ENCODE data around the gene LILRB3. TPM values are rescaled to one million over a fixed set of nuclear protein-coding genes. Genes with fewer than 3 reads are reported as not detected.
"Not testable (repeated sequence)": the region's sequence is repeated elsewhere in the genome, so short reads cannot be mapped to it uniquely, and the experiment has no call there.

The LILRB3 gene
- polyA plus RNA-seq, 1 donor: 3.8 TPM

DNA sequence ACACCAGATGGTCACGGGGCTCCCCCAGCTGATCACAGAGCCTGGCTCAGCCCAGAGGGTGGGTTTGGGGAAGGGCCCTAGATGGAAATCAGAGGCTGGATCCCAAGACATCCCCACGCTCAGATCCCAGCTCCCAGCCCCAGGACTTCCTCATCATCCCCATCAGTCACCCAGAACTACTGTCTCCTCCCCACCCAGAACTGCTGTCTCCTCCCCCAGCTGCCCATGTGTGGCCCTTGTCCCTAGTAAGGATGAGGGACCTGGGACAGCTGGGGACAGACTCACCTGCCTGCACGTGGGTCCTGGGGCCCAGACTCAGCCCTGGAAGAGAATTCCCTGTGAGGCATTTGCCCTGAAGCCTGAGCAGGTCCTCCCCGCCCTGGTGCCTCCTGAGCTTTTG, 19.4 kb upstream of the LILRB3 start:
- not testable (repeated sequence) for DNase-seq

DNA sequence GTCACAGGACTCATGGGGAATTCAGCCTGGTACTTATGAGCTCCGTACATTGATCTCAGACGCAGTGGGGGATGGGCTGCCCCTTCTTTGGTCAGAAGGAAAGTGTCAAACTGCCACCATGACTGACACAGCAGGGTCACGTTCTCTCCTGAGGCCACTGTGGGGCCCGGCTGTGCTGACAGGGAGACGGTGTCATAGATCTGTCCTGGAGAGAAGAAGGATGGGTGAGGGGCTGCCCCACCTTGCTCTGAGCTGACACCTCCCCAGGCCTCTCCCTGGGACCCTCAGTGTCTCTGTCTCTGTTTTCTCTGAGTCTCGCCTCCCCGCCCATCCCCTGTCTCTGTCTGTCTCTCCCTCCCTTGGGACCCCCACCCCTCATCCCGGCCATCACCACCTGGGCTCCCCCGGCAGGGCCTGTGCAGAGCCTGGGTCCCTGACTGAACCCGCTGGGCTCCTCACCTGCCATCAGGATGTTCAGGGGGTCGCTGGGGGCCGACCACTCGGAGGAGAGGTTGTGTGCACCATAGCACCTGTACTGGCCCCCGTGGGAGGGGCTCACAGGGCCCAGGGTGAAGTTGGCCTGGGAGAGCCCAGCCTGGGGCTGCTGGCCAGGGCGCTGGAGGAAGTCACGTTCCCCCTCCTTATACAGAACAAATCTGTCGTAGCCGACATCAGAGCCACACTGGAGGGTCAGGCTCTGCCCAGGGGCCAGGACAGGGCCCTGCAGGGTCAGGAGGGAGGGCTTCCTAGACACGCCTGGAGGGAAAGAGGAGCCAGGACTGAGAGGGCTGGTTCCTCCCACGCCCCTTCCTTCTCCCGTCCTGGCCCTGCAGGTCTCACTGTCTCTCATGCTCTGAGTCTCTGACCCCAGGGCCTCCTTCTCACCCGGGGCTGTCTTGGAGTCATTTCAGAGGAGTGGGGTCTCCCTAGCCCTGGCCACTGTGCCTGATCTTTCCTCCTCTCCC, 17.8 kb upstream of the LILRB3 start:
- not testable (repeated sequence) for DNase-seq

DNA sequence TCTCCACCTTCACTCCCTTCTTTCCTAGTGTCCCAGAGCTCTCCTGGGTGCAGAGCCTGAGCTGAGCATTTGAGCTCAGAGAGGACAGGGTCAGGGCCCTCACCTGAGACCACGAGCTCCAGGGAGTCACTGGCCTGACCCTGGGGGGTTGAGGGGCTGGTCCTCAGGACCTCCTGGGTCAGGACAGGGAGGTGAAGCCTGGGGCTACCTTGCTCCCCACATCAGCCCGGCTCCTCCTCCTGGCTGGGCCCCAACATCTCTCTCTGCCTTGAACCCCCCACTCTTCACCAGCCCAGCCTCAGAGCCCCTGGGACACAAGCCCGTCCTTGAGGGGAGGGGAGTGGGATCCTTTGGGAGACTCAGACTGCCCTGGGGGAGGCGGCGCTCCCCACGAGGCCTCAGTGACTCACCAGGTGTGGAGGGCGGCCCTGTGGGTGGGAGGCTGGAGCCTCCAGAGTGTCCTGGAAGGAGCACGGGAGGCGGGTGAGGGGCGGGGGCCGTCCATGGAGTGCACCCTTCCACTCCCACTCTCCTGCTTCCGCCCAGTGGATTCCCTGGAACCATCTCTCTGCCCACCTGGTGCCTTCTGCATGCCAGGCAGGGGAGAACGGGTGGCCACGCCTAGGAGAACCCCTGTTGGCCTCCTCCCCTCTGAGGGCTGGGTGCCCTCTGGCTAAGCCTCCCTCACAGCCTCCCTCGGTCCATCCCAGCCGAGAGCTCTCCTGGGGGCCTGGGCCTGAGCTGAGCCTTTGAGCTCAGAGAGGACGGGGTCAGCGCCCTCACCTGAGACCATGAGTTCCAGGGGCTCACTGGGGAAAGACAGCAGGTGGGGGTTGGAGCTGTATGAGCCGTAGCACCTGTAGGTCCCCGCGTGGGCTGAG, 16.9 kb upstream of the LILRB3 start:
- DNase-seq: not testable (repeated sequence)

DNA sequence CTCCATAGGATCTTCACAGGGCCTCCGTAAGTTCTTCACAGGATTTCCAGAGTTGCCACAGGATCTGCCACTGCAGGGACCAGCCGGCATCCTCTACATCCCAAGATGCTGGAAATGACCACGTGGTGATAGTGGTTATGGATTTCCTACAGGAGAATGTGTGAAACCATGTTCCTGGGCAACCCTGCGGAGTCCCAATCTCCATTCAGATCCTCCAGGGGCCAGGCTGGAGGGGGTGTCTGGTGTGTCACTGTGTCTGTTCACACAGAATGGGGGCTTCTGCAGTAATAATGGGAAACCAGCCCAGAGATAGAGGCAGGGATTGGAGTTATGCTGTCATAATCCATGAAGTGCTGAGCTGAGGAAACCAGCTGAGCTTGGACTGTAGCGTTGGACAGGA, 11.1 kb upstream of the LILRB3 start:
- no peak for DNase-seq

DNA sequence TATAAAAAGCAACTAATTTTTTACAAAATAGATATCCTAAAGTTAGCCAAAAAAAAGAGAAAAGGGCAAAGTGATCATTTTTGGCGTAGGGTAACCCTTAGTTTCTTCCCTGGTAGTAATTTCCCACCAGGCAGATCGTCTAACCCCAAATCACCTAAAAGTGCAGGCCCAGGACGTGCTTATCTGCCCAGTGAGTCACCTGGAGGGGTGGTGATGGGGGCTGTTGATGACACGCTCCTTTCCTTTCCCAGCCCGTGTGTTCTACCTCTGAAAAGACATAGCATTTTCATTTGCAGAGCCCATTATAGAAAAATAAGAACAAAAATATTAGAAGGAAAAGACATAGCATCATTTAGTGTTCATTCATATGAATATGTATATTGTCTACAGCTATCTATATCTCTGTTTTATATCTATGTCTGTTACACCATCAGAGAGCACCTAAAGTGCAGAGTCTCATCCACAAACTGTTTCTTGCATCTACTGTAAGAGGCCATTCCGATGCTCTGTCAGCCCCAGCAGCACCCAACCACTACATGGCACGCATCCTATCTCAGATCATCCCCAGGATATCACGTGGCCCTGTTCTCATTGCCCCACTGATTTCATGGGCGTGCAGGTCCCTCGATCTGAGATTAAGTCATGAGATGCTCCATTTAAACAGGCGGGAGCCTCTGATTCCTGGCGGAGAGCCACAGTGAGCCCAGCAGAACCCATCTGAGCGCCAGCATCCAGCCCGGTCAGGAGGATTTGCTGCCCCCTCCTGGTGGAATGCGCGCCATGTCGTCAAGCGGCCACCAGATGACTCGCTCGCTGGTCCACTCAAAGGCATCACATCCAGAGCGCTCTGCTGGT, 8.5 kb upstream of the LILRB3 start:
- DNase-seq: peak; percentile 74

DNA sequence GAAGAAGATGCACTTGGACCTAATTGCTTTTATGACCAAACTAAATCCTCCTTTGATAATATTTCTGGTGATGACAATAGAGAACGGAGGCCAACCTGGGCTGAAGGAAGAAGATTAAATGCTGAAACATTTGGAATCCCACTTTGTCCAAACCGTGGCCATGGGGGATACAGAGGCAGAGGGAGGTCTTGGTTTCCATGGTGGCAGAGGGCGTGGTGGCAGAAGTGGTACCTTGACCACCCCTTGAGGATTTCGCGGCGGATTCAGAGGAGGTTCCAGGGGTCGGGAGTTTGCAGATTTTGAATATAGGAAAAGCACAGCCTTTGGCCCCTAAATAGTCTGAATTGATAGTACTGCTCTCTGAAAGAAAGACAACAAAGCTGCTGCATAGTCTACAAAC, 7.2 kb upstream of the LILRB3 start:
- no peak for DNase-seq

DNA sequence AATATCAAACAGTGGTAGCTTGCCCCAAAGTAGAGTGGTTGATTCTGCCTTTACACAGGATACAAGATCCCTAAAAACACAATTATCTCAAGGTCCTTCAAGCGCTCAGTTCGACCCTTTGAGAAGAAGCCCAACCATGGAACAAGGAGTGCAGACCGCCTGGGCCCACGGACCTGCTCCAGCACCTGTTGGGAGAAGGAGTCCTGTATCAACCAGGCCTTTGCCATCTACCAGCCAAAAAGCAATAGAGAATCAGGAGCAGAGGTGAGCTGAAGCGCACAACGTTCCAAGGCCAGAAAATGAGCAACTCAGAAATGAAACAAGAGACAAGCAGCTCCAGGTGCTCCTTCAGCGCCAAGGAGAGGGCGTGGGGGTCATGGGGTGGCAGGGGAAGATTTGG, 6.3 kb upstream of the LILRB3 start:
- no peak for DNase-seq

DNA sequence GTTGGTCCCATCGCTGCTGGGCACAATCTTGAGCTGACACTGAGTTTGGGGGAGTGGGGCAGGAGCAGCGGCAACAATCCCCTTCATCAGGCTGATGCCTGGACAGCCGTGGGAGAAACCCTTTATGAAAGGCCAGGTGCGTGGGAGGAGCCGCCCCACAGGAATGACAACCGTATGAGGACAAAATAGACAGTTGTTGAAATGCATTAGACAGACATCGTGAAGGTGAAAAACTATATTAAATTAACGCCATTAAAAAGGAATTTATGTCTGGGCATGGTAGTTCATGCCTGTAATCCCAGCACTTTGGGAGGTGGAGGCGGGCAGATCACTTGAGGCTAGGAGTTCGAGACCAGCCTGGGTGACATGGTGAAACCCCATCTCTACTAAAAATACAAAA, 1.8 kb upstream of the LILRB3 start:
- not testable (repeated sequence) for DNase-seq

DNA sequence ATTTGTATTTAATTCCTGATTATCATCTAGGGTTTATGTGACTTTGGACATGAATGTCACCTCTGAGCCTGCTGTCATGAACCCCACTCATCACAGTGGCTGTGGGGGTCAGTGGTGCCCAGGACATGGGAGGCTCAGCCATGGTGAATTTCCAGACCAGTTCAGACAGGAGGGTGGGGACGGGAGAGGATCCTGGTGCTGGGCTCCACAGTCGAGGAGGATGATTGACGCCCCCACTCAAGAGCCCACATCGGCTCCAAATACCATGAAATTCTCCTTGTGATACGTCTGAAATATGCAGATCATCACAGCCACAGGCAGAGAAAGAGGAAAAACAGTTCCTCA, 1.1 kb upstream of the LILRB3 start:
- not testable (repeated sequence) for DNase-seq

DNA sequence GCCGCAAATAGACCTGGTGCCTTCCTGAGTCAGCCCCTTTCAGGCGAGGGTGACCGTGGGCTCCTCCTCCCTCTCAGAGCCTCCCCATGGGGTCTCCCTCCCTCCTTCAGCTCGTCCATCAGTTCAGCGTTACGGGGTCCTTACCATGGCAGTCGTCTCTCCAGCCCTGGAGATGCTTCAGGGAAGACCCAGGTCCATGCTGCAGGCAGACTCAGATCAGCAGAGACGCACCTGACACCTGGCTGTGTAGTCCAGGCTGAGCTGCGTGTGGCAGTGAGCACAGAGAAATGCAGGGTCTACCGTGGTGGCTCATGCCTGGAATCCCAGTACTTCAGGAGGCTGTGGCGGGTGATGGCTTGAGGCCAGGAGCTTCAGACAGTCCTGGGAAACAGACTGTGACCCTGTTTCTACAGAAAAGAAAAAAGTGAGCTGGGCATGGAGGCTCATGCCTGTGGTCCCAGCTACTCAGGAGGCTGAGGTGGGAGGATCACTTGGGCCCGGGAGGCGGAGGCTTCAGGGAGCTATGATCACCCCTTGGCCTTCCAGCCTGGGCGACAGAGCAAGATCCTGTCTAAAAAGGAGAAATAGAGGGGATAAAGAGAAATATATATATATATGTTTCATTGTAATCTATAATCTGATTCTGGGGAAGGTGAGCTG, 600 bp upstream of the LILRB3 start:
- DNase-seq: not testable (repeated sequence)

DNA sequence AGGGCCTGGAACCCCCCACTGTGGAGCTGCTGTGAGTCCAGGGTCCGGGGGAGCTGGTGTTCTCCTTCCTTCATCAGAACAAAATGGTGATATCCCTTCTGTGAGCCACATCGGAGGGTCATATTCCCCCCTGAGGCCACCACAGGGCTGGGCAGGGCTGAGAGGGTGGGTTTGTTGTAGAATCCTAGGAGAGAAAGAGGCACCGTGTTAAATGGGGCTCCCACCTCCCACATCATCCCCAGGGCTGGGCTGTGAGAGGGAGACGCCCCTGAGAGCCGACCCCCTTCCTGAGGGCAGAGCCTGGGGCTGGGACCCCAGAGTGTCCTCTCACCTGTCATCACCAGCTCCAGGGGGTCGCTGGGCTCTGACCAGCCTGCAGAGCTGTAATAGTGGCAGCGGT, 860 bp downstream of the LILRB3 start:
- not testable (repeated sequence) for DNase-seq

DNA sequence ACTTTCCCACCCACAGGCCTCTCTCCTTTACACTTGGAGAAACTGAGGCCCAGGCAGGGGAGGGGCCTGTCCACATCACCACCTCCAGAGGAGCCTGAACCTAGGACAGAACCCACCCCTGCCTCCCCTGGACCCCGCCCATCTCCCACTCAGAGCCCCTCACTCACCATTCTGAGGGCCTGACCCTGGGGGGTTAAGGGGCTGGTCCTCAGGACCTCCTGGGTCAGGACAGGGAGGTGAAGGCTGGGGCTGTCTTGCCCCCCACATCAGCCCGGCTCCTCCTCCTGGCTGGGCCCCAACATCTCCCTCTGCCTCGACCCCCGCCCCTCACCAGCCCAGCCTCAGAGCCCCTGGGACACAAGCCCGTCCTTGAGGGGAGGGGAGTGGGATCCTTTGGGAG, 3.1 kb downstream of the LILRB3 start:
- not testable (repeated sequence) for DNase-seq

DNA sequence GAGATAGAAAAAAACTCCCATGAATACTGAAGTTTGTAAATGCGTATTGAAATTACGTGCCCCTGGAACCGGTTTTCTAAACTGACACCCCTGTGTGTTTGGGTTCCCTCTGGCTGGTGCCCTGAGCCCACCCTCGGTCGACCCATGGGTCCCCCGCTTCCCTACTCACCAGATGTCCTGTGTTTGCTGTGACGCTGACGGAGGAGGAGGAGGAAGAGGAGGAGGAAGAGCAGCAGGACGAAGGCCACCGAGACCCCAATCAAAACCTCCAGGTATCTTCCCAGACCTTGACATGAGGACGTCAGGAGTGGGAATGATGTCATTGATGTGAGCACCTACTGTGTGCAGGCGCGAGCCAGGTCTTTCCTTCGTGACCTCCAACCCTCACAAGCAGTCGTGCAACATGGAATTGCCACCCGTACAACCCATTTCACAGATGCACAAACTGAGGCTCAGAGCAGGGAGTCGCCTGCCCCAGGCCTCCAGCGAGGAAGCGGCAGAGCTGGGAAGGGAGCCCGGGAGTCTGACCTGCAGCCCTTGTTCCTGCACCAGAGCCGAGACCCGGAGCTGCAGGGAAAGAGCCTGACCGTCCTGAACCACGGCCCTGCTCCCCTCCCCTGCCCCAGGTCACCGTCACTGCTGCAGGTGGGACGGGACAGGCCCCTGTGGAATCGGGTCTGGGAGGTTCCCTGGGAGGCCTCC, 3.7 kb downstream of the LILRB3 start:
- no peak for DNase-seq

DNA sequence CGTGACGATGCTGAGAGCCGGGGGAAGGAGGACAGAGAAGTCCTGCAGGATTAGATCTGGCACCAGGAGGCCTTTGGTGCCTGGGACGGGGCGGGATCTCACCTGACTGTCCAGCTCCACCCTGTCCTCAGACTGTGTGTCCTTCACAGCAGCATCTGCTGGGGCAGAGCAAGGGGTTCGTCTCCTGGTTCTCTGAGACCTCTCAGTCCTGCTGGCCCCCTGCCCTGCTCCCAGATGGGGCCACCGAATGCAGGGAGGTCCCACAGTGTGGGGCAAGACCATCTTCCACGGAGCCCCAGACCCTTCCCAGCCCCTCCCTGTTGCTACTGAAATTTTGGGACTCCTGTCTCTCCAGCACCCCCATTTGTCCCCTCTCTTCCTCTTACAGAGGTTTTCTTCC, 4.5 kb downstream of the LILRB3 start:
- no peak for DNase-seq

DNA sequence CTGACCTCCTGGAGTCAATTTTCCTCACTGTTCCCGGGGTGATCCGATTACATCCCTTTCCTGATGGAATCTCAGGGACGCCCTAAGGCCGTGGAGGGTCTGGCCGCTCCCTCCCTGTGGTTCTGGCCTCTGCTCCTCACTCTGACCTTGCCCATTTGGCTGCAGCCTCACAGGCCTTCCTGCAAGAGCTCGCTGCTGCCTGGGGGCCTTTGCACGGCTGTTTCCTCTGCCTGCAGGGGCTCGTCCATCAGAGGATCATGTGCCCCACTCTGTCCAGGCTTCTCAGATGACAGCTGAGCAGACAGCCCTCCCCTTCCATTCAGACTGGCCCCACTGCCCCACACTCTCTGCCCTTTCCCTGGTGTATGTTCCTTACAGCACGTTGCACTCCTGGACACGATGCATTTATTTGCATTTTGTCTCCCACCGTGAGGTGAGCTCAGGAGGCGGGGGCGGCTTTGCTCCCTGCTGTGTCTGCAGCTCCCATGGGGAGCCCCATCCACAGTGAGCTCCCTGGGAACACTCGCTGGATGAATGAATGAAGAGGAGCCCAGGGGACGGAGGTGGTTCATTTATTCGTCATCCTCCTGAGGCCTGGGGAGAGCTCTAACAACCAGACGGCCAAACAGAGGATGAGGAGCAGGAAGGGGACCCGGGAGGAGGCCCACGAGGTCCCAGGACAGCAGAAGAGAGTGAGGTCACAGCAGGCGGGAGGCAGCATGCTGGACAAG, 5.1 kb downstream of the LILRB3 start:
- DNase-seq: not testable (repeated sequence)

DNA sequence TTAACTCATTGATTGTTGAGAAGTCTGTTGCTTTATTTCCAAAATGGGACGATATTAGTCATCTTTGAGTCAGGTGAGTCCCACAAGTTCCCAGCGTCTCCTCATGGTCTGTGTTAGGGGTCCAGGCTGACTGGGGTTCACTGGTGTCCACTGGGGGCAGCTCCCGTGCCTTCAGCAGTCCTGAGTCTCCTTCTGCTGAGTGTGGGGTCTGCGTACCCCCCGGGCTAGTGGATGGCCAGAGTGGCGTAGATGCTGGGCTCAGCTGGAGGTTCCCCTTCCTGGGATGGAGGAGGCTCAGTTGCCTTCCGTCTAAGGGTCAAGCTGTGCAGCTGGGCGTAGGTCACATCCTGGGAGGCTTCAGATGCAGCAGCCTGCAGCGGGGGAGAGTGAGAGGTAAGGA, 5.9 kb downstream of the LILRB3 start:
- no peak for DNase-seq

DNA sequence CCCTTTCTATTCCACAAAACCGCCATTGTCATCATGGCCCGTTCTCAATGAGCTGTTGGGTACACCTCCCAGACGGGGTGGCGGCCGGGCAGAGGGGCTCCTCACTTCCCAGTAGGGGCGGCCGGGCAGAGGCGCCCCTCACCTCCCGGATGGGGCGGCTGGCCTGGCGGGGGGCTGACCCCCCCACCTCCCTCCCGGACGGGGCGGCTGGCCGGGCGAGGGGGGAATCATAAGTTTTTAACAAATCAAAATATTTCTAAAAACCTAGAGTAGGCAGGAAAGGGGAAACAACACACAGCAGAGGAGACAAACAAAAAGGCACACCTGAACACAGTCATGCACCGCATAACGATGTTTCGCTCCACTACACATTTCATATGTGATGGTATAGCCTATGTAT, 8.1 kb downstream of the LILRB3 start:
- DNase-seq: not testable (repeated sequence)

DNA sequence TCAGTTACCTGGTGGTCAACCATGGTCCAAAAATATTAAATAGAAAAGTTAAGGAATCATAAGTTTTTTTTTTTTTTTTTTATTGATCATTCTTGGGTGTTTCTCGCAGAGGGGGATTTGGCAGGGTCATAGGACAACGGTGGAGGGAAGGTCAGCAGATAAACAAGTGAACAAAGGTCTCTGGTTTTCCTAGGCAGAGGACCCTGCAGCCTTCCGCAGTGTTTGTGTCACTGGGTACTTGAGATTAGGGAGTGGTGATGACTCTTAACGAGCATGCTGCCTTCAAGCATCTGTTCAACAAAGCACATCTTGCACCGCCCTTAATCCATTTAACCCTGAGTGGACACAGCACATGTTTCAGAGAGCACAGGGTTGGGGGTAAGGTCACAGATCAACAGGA, 8.6 kb downstream of the LILRB3 start:
- not testable (repeated sequence) for DNase-seq

DNA sequence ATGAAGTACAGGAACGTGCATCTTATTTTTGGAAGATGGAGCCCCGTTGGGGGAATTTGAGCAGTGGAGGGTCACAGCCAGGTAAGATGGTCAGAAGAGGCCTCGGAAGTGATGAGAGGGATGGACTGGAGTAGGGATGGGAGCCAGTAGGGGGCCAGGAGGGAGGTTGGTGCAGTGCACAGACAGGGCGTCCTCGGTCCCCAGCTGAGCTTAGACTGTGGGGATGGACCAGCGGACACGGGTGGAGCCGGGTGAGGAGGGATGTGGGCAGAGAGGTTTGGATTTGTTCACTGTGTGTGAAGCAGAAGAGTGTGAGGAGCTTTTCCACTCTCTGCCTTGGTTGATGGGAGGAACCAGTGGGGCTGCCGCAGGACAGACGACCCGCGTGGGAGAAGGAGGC, 11.6 kb downstream of the LILRB3 start:
- DNase-seq: no peak

DNA sequence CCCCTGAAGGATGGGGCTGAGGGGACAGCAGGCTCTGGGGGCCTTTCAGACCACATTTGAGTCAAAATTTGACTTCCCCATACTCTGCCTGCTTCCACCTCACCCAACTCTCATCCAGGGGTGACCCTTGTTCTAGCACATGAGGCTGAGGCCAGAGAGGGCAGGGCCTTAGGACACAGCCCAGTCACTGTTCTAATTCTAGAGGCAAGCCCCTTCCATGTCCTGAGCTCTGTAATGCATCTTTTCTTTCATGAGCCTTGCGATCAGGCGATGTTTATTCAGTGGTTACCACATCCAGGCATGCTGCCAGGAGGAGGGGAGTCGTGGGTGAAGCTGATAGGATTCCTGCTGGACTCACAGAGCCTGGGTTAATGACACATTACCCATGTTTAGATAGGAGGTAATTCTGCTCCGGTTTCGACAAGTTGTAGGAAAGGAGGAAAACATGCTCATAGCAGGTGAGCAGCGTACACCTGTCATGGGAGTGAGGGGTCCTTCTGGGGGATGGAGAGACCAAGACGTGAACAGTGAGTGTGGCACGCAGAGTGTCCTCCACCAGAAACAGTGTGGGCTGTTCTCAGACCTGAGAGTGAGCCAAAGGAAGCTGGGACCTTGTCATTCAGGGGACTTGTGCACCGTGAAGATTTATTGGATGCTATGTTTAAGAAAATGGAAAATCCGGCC, 12.9 kb downstream of the LILRB3 start:
- DNase-seq: no peak
